IPS-20b (cell line): ENCODE results near the gene OXCT1.

Experiments
- H3K27ac ChIP-seq: one replicate; pipeline ENCODE4 v1.5.1; 2013; ENCODE audit warnings: low read length
- H3K27me3 ChIP-seq: 2 replicates; pipeline ENCODE4 v1.6.1; 2013; ENCODE audit warnings: mild to moderate bottlenecking, low read length, inconsistent platforms; ENCODE audit not compliant: insufficient read depth
- H3K36me3 ChIP-seq: 2 replicates; pipeline ENCODE4 v1.6.1; 2013; ENCODE audit warnings: low read depth, mild to moderate bottlenecking, inconsistent platforms, low read length, moderate library complexity; ENCODE audit not compliant: insufficient read depth
- H3K4me1 ChIP-seq: 2 replicates; pipeline ENCODE4 v1.6.1; 2013; ENCODE audit warnings: mild to moderate bottlenecking, control low read depth, inconsistent platforms, low read length, moderate library complexity; ENCODE audit not compliant: insufficient read depth
- H3K4me3 ChIP-seq: 2 replicates; pipeline ENCODE4 v1.5.1; 2013; ENCODE audit warnings: mild to moderate bottlenecking, low read length, inconsistent platforms
- H3K9ac ChIP-seq: 2 replicates; pipeline ENCODE4 v1.6.1; 2013; ENCODE audit warnings: low read depth, mild to moderate bottlenecking, inconsistent platforms, low read length, moderate library complexity
- H3K9me3 ChIP-seq: 2 replicates; pipeline ENCODE4 v1.6.1; 2013; ENCODE audit warnings: mild to moderate bottlenecking, low read depth, low read length, inconsistent platforms; ENCODE audit not compliant: insufficient read depth

Gene OXCT1

GRCh38 chr5:41842777-41843176 lies 27.4 kb downstream of the OXCT1 start:
- Histone ChIP-seq H3K27me3 (no peaks in the 10 kb centered on the region), H3K36me3 (peaks cover 32% of the 10 kb centered on the region; the same call in 1 of the 2 replicates)

GRCh38 chr5:41841325-41841724 lies 28.9 kb downstream of the OXCT1 start:
- Histone ChIP-seq H3K4me1 (no peaks in the 10 kb centered on the region), H3K27ac (no peak overlapping the region), H3K4me3 (no peak overlapping the region), H3K36me3 (peaks cover 32% of the 10 kb centered on the region; the same call in 1 of the 2 replicates), H3K9ac (no peak overlapping the region), H3K9me3 (no peaks in the 10 kb centered on the region), H3K27me3 (no peaks in the 10 kb centered on the region)

More at GRCh38 chr5:41842777-41843176, 27.4 kb downstream of the OXCT1 start:
- H3K9ac ChIP-seq = no peak overlapping the region
- H3K27ac ChIP-seq = no peak overlapping the region
- no peaks in the 10 kb centered on the region for H3K4me1 ChIP-seq
- H3K4me3 ChIP-seq = no peak overlapping the region
- no peaks in the 10 kb centered on the region for H3K9me3 ChIP-seq

GRCh38 chr5:41840251-41840650 lies 30.0 kb downstream of the OXCT1 start:
- Histone ChIP-seq H3K27ac (no peak overlapping the region), H3K27me3 (no peaks in the 10 kb centered on the region), H3K9ac (no peak overlapping the region), H3K4me1 (no peaks in the 10 kb centered on the region), H3K36me3 (peaks cover 32% of the 10 kb centered on the region; the same call in 1 of the 2 replicates), H3K4me3 (no peak overlapping the region), H3K9me3 (no peaks in the 10 kb centered on the region)

- Histone ChIP-seq H3K4me3 (no peak overlapping the region), H3K27me3 (no peaks in the 10 kb centered on the region), H3K27ac (no peak overlapping the region), H3K4me1 (no peaks in the 10 kb centered on the region), H3K36me3 (peaks cover 35% of the 10 kb centered on the region; the same call in 1 of the 2 replicates), H3K9ac (no peak overlapping the region), H3K9me3 (no peaks in the 10 kb centered on the region)
These were observed 32.4 kb downstream of the OXCT1 start for GRCh38 chr5:41837793-41838192.

GRCh38 chr5:41835645-41836044 lies 34.6 kb downstream of the OXCT1 start:
- H3K9ac ChIP-seq = no peak overlapping the region
- H3K4me1 ChIP-seq = no peaks in the 10 kb centered on the region

GRCh38 chr5:41834506-41834905 lies 35.7 kb downstream of the OXCT1 start:
- Histone ChIP-seq H3K9ac (no peak overlapping the region), H3K4me1 (no peaks in the 10 kb centered on the region), H3K36me3 (peaks cover 33% of the 10 kb centered on the region), H3K27ac (no peak overlapping the region), H3K4me3 (no peak overlapping the region), H3K9me3 (no peaks in the 10 kb centered on the region), H3K27me3 (no peaks in the 10 kb centered on the region)

More at GRCh38 chr5:41835645-41836044, 34.6 kb downstream of the OXCT1 start:
- H3K4me3 ChIP-seq = no peak overlapping the region
- H3K36me3 ChIP-seq = peaks cover 33% of the 10 kb centered on the region
- H3K27ac ChIP-seq = no peak overlapping the region
- H3K27me3 ChIP-seq = no peaks in the 10 kb centered on the region
- H3K9me3 ChIP-seq = no peaks in the 10 kb centered on the region

- Histone ChIP-seq H3K4me1 (no peaks in the 10 kb centered on the region), H3K9me3 (no peaks in the 10 kb centered on the region), H3K27ac (no peak overlapping the region), H3K4me3 (no peak overlapping the region), H3K36me3 (peaks cover 18% of the 10 kb centered on the region), H3K9ac (no peak overlapping the region), H3K27me3 (no peaks in the 10 kb centered on the region)
These were observed 37.8 kb downstream of the OXCT1 start for GRCh38 chr5:41832430-41832829.

GRCh38 chr5:41831155-41831554 lies 39.1 kb downstream of the OXCT1 start:
- Histone ChIP-seq H3K9me3 (no peaks in the 10 kb centered on the region), H3K27me3 (no peaks in the 10 kb centered on the region), H3K36me3 (peaks cover 18% of the 10 kb centered on the region), H3K9ac (no peak overlapping the region), H3K4me1 (no peaks in the 10 kb centered on the region), H3K4me3 (no peak overlapping the region), H3K27ac (no peak overlapping the region)

- no peak overlapping the region for H3K27ac ChIP-seq
- no peak overlapping the region for H3K4me3 ChIP-seq
- no peak overlapping the region for H3K9ac ChIP-seq
- H3K27me3 ChIP-seq = no peaks in the 10 kb centered on the region
- no peaks in the 10 kb centered on the region for H3K4me1 ChIP-seq
- no peaks in the 10 kb centered on the region for H3K9me3 ChIP-seq
- peaks cover 11% of the 10 kb centered on the region for H3K36me3 ChIP-seq
These were observed 42.4 kb downstream of the OXCT1 start for GRCh38 chr5:41827792-41828191.

- Histone ChIP-seq H3K4me3 (no peak overlapping the region), H3K9me3 (no peaks in the 10 kb centered on the region), H3K36me3 (no peaks in the 10 kb centered on the region), H3K9ac (no peak overlapping the region), H3K27me3 (no peaks in the 10 kb centered on the region), H3K4me1 (no peaks in the 10 kb centered on the region), H3K27ac (no peak overlapping the region)
These were observed 48.2 kb downstream of the OXCT1 start for GRCh38 chr5:41822036-41822435.

- no peaks in the 10 kb centered on the region for H3K27me3 ChIP-seq
- no peaks in the 10 kb centered on the region for H3K9me3 ChIP-seq
- no peak overlapping the region for H3K4me3 ChIP-seq
- no peaks in the 10 kb centered on the region for H3K4me1 ChIP-seq
- H3K9ac ChIP-seq = no peak overlapping the region
- H3K36me3 ChIP-seq = no peaks in the 10 kb centered on the region
- H3K27ac ChIP-seq = no peak overlapping the region
These were observed 49.2 kb downstream of the OXCT1 start for GRCh38 chr5:41821051-41821450.

GRCh38 chr5:41820150-41820549 lies 50.1 kb downstream of the OXCT1 start:
- Histone ChIP-seq H3K36me3 (no peaks in the 10 kb centered on the region), H3K9ac (no peak overlapping the region), H3K27me3 (no peaks in the 10 kb centered on the region), H3K4me3 (no peak overlapping the region), H3K27ac (no peak overlapping the region), H3K9me3 (no peaks in the 10 kb centered on the region), H3K4me1 (no peaks in the 10 kb centered on the region)
